ENCODE measurements around the gene DAAM2.

DAAM2 gene

GRCh38 chr6:39929039-39929732 lies 137.0 kb downstream of the DAAM2 start:
- no peak for DNase-seq (ENCODE audit: low read depth, low spot score)

GRCh38 chr6:39929733-39930461 lies 137.7 kb downstream of the DAAM2 start:
- DNase-seq (ENCODE audit: low read depth, low spot score): peak; percentile 17

- no peak for DNase-seq (ENCODE audit: low read depth, low spot score)
Observed at GRCh38 chr6:39930540-39930939, 138.4 kb downstream of the DAAM2 start.

- no peak for DNase-seq (ENCODE audit: low read depth, low spot score)
Observed at GRCh38 chr6:39931607-39932006, 139.4 kb downstream of the DAAM2 start.

GRCh38 chr6:39932386-39932910 lies 140.3 kb downstream of the DAAM2 start:
- DNase-seq (ENCODE audit: low read depth, low spot score): no peak

- no peak for DNase-seq (ENCODE audit: low read depth, low spot score)
Observed at GRCh38 chr6:39933669-39934130, 141.5 kb downstream of the DAAM2 start.

GRCh38 chr6:39934131-39934757 lies 142.1 kb downstream of the DAAM2 start, which contains the start of gene MOCS1:
MOCS1 (minus strand) TSS chr6:39934462; CDS start chr6:39934417, 45 bp downstream.
- DNase-seq (ENCODE audit: low read depth, low spot score): no peak

GRCh38 chr6:39935241-39935640 lies 143.1 kb downstream of the DAAM2 start:
- no peak for DNase-seq (ENCODE audit: low read depth, low spot score)

- no peak for DNase-seq (ENCODE audit: low read depth, low spot score)
Observed at GRCh38 chr6:39936857-39937256, 144.7 kb downstream of the DAAM2 start.

GRCh38 chr6:39937686-39938333 lies 145.6 kb downstream of the DAAM2 start:
- DNase-seq (ENCODE audit: low read depth, low spot score): no peak

- DNase-seq (ENCODE audit: low read depth, low spot score): no peak
Observed at GRCh38 chr6:39938773-39939654, 146.8 kb downstream of the DAAM2 start.

GRCh38 chr6:39941138-39941537 lies 149.0 kb downstream of the DAAM2 start:
- no peak for DNase-seq (ENCODE audit: low read depth, low spot score)

GRCh38 chr6:39941820-39942219 lies 149.6 kb downstream of the DAAM2 start:
- DNase-seq (ENCODE audit: low read depth, low spot score): no peak

- no peak for DNase-seq (ENCODE audit: low read depth, low spot score)
Observed at GRCh38 chr6:39942903-39943580, 150.9 kb downstream of the DAAM2 start.

GRCh38 chr6:39945626-39946025 lies 153.4 kb downstream of the DAAM2 start:
- DNase-seq (ENCODE audit: low read depth, low spot score): no peak

- DNase-seq (ENCODE audit: low read depth, low spot score): no peak
Observed at GRCh38 chr6:39947611-39948068, 155.5 kb downstream of the DAAM2 start.

GRCh38 chr6:39948199-39948791 lies 156.1 kb downstream of the DAAM2 start:
- no peak for DNase-seq (ENCODE audit: low read depth, low spot score)

GRCh38 chr6:39950125-39950720 lies 158.0 kb downstream of the DAAM2 start:
- no peak for DNase-seq (ENCODE audit: low read depth, low spot score)

GRCh38 chr6:39951191-39951590 lies 159.0 kb downstream of the DAAM2 start:
- no peak for DNase-seq (ENCODE audit: low read depth, low spot score)

All from smooth muscle cell of the brain vasculature (primary cell).